GM23338 (cell line): ENCODE data around the gene GPA33. TPM values are rescaled to one million over a fixed set of nuclear protein-coding genes. Genes with fewer than 3 reads are reported as not detected.

Source experiments
- ATAC-seq: fragments of 200-7000 bp; cut with Tn5 transposase; 3 replicates; pipeline ENCODE4 v1.9.1; 2020
- DNase-seq: peaks from one replicate; pipeline ENCODE4 v3.0.0-alpha.2; 2015; ENCODE audit warnings: low spot score
- H2AFZ ChIP-seq: fragments of 200-600 bp; sonication (generic); 2 replicates; pipeline ENCODE4 v1.8.0; 2016; ENCODE audit warnings: antibody characterized with exemption, mild to moderate bottlenecking, moderate library complexity
- H3F3A ChIP-seq: fragments of 200-600 bp; sonication (generic); replicated peaks from 2 replicates; pipeline ENCODE4 v1.8.0; 2017; ENCODE audit warnings: antibody characterized with exemption, mixed run types, low read depth
- H3K27ac ChIP-seq: fragments of 200-600 bp; sonication (generic); 2 replicates; pipeline ENCODE4 v1.6.1; 2016; ENCODE audit warnings: low read depth
- H3K27me3 ChIP-seq: fragments of 200-600 bp; sonication (generic); 2 replicates; pipeline ENCODE4 v1.8.0; 2016; ENCODE audit warnings: mild to moderate bottlenecking, mixed run types, moderate library complexity; ENCODE audit not compliant: insufficient read depth
- H3K36me3 ChIP-seq: fragments of 200-600 bp; sonication (generic); 2 replicates; pipeline ENCODE4 v1.8.0; 2016; ENCODE audit warnings: mild to moderate bottlenecking; ENCODE audit not compliant: insufficient read depth
- H3K4me1 ChIP-seq: fragments of 200-600 bp; sonication (generic); 2 replicates; pipeline ENCODE4 v1.8.0; 2016; ENCODE audit warnings: mild to moderate bottlenecking, moderate library complexity; ENCODE audit not compliant: insufficient read depth
- H3K4me2 ChIP-seq: fragments of 200-600 bp; sonication (generic); 2 replicates; pipeline ENCODE4 v1.7.1; 2017; ENCODE audit warnings: mixed run types
- H3K4me3 ChIP-seq: fragments of 200-600 bp; sonication (generic); 2 replicates; pipeline ENCODE4 v1.6.1; 2016; ENCODE audit warnings: mixed run types
- H3K79me2 ChIP-seq: fragments of 200-600 bp; sonication (generic); replicated peaks from 2 replicates; pipeline ENCODE4 v1.8.0; 2017; ENCODE audit warnings: mild to moderate bottlenecking; ENCODE audit not compliant: insufficient read depth
- H3K9me2 ChIP-seq: fragments of 200-600 bp; sonication (generic); 2 replicates; pipeline ENCODE4 v1.8.0; 2017; ENCODE audit not compliant: insufficient read depth
- H4K20me1 ChIP-seq: fragments of 200-600 bp; sonication (generic); replicated peaks from 2 replicates; pipeline ENCODE4 v1.8.0; 2017; ENCODE audit warnings: mild to moderate bottlenecking; ENCODE audit not compliant: insufficient read depth
- H3K27ac Mint-ChIP-seq: 2 replicates; pipeline ENCODE4 v1.8.0; 2020; ENCODE audit warnings: inconsistent platforms, mild to moderate bottlenecking, moderate library complexity, mixed read lengths
- H3K27me3 Mint-ChIP-seq: 3 replicates; pipeline ENCODE4 v1.8.0; 2022; ENCODE audit warnings: low read depth, mild to moderate bottlenecking, moderate library complexity, mixed read lengths, inconsistent platforms; ENCODE audit not compliant: insufficient read depth, poor library complexity
- H3K36me3 Mint-ChIP-seq: 3 replicates; pipeline ENCODE4 v1.8.0; 2021; ENCODE audit warnings: low read depth, mild to moderate bottlenecking, inconsistent platforms, moderate library complexity, mixed read lengths
- H3K4me1 Mint-ChIP-seq: 3 replicates; pipeline ENCODE4 v1.8.0; 2020; ENCODE audit warnings: mild to moderate bottlenecking, inconsistent platforms, mixed read lengths
- H3K4me3 Mint-ChIP-seq: 3 replicates; pipeline ENCODE4 v1.8.0; 2021; ENCODE audit warnings: moderate library complexity, mild to moderate bottlenecking, inconsistent platforms, mixed read lengths
- H3K9me3 Mint-ChIP-seq: 3 replicates; pipeline ENCODE4 v1.8.0; 2020; ENCODE audit warnings: moderate library complexity, mild to moderate bottlenecking, inconsistent platforms, mixed read lengths
- CREB1 ChIP-seq: fragments of 250-450 bp; sonication (Bioruptor Pico); IDR thresholded peaks from 2 replicates; pipeline ENCODE4 v1.5.0; 2020; ENCODE audit warnings: low read depth, mild to moderate bottlenecking, moderate library complexity
- EZH2 ChIP-seq: fragments of 200-600 bp; sonication (generic); IDR thresholded peaks from one replicate; pipeline ENCODE4 v1.8.0; 2017; ENCODE audit warnings: antibody characterized with exemption, mild to moderate bottlenecking, low read depth; ENCODE audit not compliant: unreplicated experiment
- EZH2phosphoT487 ChIP-seq: fragments of 200-600 bp; sonication (generic); IDR thresholded peaks from one replicate; pipeline ENCODE4 v1.8.1; 2018; ENCODE audit warnings: antibody characterized with exemption; ENCODE audit not compliant: unreplicated experiment
- JUNB ChIP-seq: IDR thresholded peaks from one replicate; pipeline ENCODE4 v1.6.1; 2016; ENCODE audit warnings: antibody characterized with exemption; ENCODE audit not compliant: unreplicated experiment
- NANOG ChIP-seq: IDR thresholded peaks from 2 replicates; pipeline ENCODE4 v1.6.1; 2016; ENCODE audit warnings: antibody characterized with exemption, borderline replicate concordance
- POLR2AphosphoS5 ChIP-seq: IDR thresholded peaks from 2 replicates; pipeline ENCODE4 v1.6.1; 2016; ENCODE audit warnings: antibody characterized with exemption, low read depth
- STAT1 ChIP-seq: IDR thresholded peaks from one replicate; pipeline ENCODE4 v1.6.1; 2016; ENCODE audit warnings: antibody characterized with exemption; ENCODE audit not compliant: unreplicated experiment
- ZNF114 ChIP-seq: fragments of 250-450 bp; sonication (Bioruptor Pico); IDR thresholded peaks from 2 replicates; pipeline ENCODE4 v1.5.0; 2020; ENCODE audit warnings: mild to moderate bottlenecking, moderate library complexity
- ZNF331 ChIP-seq: fragments of 250-450 bp; sonication (Bioruptor Pico); IDR thresholded peaks from 2 replicates; pipeline ENCODE4 v1.5.0; 2020; ENCODE audit warnings: low read depth, mild to moderate bottlenecking, moderate library complexity
- ZNF462 ChIP-seq: fragments of 250-450 bp; sonication (Bioruptor Pico); IDR thresholded peaks from 2 replicates; pipeline ENCODE4 v1.5.0; 2020; ENCODE audit warnings: mild to moderate bottlenecking, moderate library complexity
- polyA plus RNA-seq: library from polyadenylated mRNA; unstranded; fragments of >200 nt; fragmentation: Nextera tagmentation; extraction: Ambion mirVana; gene quantifications from 2 replicates; pipeline ENCODE4 v1.2.1, GENCODE V29; 2016
- total RNA-seq: library from RNA; depleted of rRNA; stranded (reverse); fragments of >200 nt; shearing (Covaris generic); gene quantifications from 2 replicates; pipeline ENCODE4 v1.2.3, GENCODE V29; 2014
- TF ChIP-seq, protein P1 (sequence below), 2 experiments: fragments of 200-600 bp in 1 of 2; sonication (generic) in 1 of 2; conservative IDR thresholded peaks; 2 replicates each; pipeline versions ENCODE4 v1.5.1 to v1.6.1; 2016 to 2017; ENCODE audit warnings: antibody characterized with exemption in 2 of 2, low read depth in 2 of 2, mild to moderate bottlenecking in 2 of 2, moderate library complexity in 1 of 2
- TF ChIP-seq, protein P2 (sequence below): IDR thresholded peaks from 2 replicates; pipeline ENCODE4 v1.6.1; 2016; ENCODE audit warnings: antibody characterized with exemption
- TF ChIP-seq, protein P3 (sequence below): IDR thresholded peaks from one replicate; pipeline ENCODE4 v1.6.1; 2018; ENCODE audit warnings: antibody characterized with exemption; ENCODE audit not compliant: unreplicated experiment

GPA33 gene
- total and polyA plus RNA-seq, 2 experiments from 2014 or later = 0.10 to 0.28 TPM

DNA sequence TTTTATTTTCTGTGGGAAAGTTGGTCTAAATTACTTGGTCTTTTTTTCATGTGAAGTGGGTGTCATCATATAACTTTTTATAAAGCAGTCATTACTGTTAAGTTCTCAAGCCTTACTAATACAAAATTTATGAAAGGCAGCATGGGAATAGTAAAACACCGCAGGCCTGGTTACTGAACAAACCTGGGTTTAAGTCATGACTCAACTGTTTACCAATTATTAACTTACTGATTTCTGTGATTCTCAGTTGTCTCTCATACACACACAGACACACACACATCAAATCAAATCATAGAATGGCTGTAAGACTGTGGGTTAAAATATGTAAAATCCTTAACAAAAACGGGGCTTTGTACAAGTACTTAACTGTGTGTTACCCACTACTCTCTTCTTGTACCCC, 86.5 kb downstream of the GPA33 start:
- Histone ChIP-seq H3K4me2 (no peak overlapping the region), H3K27ac (no peak overlapping the region), H3K4me1 (peaks cover 6% of the 10 kb centered on the region), H3K4me3 (no peak overlapping the region), H3K9me2 (no peaks in the 10 kb centered on the region), H2AFZ (no peak overlapping the region), H3K27me3 (no peaks in the 10 kb centered on the region), H4K20me1 (no peaks in the 10 kb centered on the region), H3F3A (no peaks in the 10 kb centered on the region), H3K36me3 (no peaks in the 10 kb centered on the region), H3K79me2 (no peaks in the 10 kb centered on the region)
- DNase-seq = no peak
- Mint-ChIP-seq H3K36me3 (no peaks in the 10 kb centered on the region), H3K27ac (no peak overlapping the region), H3K9me3 (no peaks in the 10 kb centered on the region), H3K27me3 (no peaks in the 10 kb centered on the region), H3K4me1 (peaks cover 2% of the 10 kb centered on the region; the same call in 1 of the 3 replicates), H3K4me3 (no peak overlapping the region)
- ATAC-seq = no peak
- TF ChIP-seq, protein P1, sequence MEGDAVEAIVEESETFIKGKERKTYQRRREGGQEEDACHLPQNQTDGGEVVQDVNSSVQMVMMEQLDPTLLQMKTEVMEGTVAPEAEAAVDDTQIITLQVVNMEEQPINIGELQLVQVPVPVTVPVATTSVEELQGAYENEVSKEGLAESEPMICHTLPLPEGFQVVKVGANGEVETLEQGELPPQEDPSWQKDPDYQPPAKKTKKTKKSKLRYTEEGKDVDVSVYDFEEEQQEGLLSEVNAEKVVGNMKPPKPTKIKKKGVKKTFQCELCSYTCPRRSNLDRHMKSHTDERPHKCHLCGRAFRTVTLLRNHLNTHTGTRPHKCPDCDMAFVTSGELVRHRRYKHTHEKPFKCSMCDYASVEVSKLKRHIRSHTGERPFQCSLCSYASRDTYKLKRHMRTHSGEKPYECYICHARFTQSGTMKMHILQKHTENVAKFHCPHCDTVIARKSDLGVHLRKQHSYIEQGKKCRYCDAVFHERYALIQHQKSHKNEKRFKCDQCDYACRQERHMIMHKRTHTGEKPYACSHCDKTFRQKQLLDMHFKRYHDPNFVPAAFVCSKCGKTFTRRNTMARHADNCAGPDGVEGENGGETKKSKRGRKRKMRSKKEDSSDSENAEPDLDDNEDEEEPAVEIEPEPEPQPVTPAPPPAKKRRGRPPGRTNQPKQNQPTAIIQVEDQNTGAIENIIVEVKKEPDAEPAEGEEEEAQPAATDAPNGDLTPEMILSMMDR (conservative IDR thresholded peaks at IDR 0.05; ENCODE audit: low read depth in 2 of 2) = no peak
- TF ChIP-seq STAT1 = no peak
- no peak for TF ChIP-seq NANOG
- no peak for TF ChIP-seq POLR2AphosphoS5
- TF ChIP-seq EZH2 = no peak
- no peak for TF ChIP-seq ZNF114 (CRISPR knock-in tag)
- no peak for TF ChIP-seq CREB1 (CRISPR knock-in tag)
- TF ChIP-seq, protein P2, sequence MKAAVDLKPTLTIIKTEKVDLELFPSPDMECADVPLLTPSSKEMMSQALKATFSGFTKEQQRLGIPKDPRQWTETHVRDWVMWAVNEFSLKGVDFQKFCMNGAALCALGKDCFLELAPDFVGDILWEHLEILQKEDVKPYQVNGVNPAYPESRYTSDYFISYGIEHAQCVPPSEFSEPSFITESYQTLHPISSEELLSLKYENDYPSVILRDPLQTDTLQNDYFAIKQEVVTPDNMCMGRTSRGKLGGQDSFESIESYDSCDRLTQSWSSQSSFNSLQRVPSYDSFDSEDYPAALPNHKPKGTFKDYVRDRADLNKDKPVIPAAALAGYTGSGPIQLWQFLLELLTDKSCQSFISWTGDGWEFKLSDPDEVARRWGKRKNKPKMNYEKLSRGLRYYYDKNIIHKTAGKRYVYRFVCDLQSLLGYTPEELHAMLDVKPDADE = no peak
- TF ChIP-seq ZNF462 (CRISPR knock-in tag) = no peak
- TF ChIP-seq EZH2phosphoT487 = no peak
- no peak for TF ChIP-seq ZNF331 (CRISPR knock-in tag)
- no peak for TF ChIP-seq JUNB
- TF ChIP-seq, protein P3, sequence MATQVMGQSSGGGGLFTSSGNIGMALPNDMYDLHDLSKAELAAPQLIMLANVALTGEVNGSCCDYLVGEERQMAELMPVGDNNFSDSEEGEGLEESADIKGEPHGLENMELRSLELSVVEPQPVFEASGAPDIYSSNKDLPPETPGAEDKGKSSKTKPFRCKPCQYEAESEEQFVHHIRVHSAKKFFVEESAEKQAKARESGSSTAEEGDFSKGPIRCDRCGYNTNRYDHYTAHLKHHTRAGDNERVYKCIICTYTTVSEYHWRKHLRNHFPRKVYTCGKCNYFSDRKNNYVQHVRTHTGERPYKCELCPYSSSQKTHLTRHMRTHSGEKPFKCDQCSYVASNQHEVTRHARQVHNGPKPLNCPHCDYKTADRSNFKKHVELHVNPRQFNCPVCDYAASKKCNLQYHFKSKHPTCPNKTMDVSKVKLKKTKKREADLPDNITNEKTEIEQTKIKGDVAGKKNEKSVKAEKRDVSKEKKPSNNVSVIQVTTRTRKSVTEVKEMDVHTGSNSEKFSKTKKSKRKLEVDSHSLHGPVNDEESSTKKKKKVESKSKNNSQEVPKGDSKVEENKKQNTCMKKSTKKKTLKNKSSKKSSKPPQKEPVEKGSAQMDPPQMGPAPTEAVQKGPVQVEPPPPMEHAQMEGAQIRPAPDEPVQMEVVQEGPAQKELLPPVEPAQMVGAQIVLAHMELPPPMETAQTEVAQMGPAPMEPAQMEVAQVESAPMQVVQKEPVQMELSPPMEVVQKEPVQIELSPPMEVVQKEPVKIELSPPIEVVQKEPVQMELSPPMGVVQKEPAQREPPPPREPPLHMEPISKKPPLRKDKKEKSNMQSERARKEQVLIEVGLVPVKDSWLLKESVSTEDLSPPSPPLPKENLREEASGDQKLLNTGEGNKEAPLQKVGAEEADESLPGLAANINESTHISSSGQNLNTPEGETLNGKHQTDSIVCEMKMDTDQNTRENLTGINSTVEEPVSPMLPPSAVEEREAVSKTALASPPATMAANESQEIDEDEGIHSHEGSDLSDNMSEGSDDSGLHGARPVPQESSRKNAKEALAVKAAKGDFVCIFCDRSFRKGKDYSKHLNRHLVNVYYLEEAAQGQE = no peak
